Measurements from ENCODE around the gene DAAM1.

The DAAM1 gene

DNA sequence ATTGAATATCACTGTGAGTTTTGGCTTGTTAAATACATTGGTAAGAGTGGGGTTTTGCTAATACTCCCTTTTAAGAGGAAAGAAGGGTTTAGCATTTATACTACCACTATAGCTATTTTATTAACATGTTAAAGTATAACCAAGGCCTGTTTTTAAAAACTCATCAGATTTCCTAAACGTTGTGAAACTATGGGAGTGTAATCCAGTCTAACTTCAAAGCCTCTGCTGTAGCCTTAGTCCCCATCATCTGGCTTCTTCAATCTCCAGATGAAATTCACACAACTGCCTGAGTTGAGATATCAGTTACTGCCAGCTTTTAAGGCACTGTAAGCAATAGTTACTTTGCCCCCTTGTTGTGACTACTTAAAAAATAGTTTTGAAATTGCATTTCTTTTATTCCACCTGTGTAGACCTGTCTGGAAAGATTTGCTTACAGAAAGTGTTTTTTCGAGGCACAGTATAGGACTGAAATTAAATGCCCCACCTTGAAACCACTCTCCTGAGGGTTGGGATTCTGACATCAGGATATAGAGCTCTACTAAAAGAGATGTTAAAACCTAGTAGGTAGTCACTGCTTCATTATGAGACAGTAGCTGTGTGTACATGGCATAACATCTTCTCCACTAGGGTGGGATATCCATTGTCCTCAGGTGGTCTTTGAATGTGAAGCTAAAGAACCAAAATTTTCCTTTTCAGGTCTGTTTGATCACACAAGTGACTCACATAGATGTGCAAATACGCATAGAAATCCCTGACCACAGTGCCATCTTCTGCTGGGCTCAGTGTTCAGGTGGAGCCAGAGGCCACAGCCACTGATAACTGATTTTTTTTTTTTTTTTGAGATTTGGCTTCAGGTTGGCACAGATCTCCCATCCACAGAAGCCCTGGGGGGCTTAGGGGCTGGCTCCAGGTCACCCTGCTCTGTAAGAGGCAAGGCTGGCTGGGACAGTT, 125.5 kb downstream of the DAAM1 start:
- no peak for DNase-seq (ENCODE audit: low read depth, low spot score)

DNA sequence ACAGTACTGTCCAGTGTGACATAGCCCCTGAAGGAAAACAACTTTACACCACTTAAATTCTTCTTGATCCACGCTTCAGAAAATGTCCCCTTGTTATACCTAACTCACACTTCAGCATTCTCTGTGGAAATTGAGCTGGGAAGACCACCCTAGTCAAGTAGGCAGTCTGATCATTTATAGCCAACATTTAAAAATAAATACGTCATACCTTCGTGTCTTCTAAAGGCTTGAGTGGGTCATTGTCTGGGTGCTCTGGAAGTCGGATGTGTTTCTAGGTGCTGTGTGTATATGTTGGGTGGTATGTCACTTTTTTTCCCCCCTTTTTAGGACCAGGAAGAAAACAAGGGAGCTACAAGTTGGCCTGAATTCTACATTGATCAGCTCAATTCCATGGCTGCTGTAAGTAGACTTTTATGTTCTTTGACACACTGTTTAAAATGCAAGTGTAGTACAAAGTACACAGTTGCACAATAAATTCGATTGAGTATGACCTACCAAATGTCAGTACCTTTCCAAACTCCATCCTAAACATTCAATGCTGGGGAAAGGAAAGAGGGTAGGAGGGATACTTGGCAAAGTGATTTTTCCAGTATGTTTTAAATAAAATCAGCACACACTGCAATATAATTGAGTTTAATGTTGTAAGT, 126.6 kb downstream of the DAAM1 start:
- no peak for DNase-seq (ENCODE audit: low read depth, low spot score)

DNA sequence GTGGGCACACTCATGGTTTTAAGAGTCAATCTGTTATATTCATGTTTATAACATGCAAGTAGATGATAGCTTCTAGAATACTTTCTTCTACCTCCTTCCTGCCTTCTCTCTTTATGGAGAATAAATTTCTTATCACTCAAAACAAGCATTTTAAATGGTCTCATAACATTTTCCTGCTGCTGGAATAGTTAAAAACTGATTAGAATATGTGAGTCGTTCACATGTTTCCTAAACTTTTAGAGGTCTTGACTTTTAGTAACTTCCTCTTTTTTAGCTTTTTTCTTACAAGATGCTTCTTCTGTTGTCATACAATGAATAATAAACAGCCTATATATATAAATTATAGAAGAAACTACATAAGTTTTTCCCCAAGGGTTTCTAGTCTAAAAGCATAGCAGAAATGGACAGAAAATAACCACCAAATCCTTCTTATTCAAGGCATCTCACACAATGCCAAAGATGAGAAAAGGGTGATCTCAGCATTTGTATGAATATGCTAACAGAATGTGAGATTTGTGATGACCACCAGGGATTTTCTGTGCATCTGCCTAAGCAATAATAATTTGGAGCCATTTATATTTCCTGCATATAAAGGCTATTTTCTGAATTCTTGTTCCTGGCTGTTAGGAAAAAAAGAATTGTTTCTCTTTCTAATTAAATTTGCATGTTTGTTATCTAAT, 127.8 kb downstream of the DAAM1 start:
- no peak for DNase-seq (ENCODE audit: low read depth, low spot score)

DNA sequence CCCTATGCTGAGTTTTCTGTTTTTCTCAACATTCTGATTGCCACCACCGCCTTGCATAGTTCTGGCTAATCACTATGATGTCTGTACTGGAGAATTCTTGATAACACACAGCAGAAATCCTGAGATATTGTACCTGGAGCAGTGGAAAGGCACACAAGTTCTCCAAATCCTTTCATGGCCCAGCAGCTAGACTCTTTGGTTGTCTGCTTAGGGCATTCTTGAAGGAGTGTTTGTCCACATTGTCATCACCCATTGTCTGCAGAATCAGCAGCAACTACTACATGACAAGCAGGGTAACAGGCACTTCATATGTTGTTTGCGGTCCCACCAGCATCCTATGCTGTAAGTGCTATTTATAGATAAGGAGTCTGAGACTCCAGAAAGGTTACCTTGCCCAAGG, 128.9 kb downstream of the DAAM1 start:
- DNase-seq (ENCODE audit: low read depth, low spot score): no peak

DNA sequence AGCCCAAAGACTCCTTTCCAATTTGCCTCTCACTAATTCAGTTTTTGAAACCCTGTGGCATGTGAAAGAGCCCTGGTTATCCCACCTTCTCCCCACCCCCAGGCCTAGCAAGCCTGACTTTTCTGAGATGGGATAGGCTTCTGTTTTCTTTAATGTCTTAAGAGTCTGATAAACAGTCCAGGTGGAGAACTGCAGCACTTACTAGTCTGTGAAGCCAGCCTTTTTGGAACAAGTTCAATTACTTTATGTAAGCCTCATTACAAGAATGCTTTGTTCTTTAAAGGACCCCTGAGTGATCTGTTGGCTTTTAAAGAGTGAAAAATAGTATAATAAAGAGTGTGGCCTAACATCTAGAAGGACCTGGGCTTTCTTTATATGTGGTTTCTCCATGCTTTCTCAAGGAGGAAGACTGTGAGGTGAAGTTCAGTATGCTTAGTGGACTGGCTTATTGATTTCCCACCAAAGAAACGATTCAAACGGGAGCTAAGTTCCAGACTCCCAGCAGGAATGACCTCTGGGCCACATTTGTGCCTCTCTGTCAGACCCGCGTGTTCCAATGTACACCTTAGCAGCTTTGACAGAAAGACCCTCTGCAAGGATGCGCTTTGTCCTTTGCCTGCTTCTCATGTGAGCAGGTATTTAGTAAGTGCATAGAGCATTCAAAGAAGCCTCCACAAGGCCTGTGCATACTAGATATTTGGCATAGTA, 129.5 kb downstream of the DAAM1 start:
- DNase-seq (ENCODE audit: low read depth, low spot score): no peak

DNA sequence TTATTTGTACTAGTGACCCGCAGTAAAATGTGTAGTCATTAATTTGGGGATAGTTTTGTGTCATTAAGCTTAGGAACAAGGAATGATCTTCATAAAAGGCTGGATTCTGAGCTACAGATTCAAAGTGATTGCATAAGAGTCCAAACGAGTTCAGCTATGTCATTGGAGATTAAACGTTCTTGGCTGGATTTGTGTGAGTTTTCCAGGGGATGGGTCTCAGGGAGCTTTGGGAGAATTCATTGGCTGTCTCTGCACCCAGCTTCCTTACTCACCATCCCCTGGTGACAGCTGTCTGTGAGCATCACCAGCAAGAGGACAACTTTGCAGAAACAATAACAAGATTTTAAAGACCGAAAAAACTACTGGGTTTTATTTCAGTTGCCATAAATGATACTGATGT, 130.4 kb downstream of the DAAM1 start:
- DNase-seq (ENCODE audit: low read depth, low spot score): no peak

DNA sequence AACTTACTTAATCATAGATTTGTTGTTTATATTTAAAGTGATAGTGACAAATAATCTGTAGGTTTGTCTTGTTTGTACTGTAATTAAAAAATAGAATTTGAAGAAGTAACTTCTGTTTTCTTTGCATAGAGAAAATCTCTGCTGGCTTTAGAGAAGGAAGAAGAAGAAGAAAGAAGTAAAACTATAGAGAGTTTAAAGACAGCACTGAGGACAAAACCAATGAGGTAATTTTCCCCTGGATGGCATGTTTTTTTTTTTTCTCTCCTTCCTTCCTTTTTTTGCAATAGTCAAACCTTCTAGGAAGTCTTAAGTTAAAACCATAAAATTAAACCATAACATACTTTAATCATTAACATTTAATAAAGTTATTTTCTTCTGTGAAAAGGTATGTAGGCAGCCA, 131.9 kb downstream of the DAAM1 start:
- DNase-seq (ENCODE audit: low read depth, low spot score): no peak

DNA sequence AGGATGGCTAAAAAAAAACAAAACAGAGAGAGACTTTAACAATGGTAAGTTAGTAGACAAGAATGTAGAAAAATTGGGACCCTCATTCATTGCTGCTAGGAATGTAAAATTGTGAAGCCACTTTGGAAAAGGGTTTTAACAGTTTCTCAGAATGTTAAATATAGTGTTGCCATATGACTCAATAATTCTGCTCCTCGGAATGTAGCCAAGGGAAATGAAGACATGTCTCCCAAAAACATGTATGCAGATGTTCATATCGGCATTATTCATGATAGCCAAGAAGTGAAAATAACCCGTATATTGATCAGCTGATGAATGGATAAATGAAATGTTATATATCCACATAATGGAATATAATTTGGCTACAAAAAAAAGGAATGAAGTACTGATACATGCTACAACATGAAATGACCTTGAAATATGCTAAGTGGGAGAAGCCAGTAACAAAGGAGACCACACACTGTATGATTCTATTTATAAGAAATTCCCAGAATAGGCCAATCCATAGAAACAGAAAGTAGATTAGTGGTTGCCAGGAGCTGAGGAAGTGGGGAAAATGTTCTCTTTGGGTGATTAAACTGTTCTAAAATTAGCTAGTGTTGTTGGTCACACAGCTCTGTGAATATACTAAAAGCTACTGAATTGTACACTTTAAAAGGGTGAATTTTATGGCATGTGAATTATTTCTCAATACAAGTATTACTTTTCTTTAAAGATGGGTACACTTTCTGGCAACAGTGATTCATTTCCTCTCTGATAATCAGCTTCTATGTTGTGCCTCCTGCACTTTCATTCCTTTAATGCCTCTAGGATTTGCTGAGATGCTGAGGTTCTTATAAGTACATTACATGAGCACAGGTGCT, 132.5 kb downstream of the DAAM1 start:
- no peak for DNase-seq (ENCODE audit: low read depth, low spot score)

DNA sequence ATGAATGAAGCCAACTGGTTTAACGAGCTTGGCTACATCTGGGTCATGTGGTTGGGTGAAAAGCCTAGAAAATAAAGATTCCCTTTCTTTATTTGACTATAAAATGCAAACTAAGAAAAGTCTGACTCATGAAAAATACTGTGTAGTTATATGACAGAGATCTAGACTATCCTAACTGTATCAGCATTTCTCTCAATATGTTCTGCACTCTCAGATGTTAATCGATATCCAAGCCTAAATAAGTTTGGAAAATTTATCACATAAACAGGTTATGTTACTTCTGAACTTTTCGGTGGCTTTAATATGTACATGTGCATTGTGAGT, 133.1 kb downstream of the DAAM1 start:
- DNase-seq (ENCODE audit: low read depth, low spot score): no peak

DNA sequence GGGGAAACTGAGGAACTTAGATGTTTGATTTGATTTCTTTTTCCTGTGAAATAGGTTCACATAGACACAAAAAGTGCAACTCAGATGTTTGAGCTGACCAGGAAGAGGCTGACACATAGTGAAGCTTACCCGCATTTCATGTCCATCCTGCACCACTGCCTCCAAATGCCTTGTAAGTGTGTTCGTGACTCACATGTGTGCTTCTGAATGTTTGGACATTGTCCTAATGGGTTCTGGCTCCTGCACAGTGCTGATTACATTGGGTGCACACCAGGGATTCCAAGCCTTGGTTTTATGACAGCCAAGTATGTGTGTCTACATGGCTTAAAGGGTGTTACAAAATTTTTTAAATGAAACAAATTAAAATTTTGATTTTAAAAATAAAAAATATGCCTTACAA, 137.4 kb downstream of the DAAM1 start:
- no peak for DNase-seq (ENCODE audit: low read depth, low spot score)

DNA sequence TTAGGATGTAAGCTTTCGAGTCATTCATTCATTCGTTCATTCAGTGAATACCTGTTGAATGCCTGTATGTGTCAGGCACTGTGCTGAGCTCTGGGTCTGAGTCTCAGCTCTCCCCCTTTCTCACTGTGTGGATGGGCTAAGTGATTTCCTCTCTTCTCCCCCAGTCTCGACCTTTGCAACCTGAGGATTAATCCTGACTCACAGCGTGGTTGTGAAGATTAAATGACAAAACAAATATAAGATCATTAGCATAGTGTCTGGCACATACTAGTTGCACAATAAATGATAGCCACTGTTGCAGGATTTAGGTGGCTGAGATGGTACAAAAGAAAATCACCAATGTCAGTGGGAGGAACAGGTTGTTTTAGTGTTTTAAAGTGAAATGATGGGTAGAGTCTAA, 140.0 kb downstream of the DAAM1 start:
- no peak for DNase-seq (ENCODE audit: low read depth, low spot score)

DNA sequence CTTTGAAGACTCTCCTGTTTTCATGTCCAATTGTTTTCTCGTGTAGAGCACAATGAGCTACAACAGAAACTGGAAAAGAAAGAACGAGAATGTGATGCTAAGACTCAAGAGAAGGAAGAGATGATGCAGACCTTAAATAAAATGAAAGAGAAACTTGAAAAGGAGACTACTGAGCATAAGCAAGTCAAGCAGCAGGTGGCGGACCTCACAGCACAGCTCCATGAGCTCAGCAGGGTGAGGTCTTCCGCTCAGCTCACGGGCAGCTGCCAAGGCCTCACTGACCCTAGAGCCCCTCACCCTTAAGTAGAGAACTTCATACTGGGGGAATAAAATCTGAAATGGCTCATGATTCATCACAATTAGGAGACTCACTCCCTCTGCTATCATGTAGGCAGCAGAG, 142.0 kb downstream of the DAAM1 start:
- no peak for DNase-seq (ENCODE audit: low read depth, low spot score)

DNA sequence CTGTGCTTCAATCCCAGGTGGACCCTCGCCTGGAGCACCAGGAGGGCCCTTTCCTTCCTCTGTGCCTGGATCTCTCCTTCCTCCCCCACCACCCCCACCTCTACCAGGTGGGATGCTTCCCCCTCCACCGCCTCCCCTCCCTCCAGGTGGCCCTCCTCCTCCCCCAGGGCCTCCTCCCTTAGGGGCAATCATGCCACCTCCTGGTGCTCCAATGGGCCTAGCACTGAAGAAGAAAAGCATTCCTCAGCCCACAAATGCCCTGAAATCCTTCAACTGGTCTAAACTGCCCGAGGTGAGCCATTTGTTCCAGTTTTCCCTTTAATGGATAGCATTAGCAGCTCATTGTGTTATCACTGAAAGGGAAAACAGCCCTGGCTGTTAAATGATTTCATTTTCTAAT, 142.8 kb downstream of the DAAM1 start:
- DNase-seq (ENCODE audit: low read depth, low spot score): no peak

DNA sequence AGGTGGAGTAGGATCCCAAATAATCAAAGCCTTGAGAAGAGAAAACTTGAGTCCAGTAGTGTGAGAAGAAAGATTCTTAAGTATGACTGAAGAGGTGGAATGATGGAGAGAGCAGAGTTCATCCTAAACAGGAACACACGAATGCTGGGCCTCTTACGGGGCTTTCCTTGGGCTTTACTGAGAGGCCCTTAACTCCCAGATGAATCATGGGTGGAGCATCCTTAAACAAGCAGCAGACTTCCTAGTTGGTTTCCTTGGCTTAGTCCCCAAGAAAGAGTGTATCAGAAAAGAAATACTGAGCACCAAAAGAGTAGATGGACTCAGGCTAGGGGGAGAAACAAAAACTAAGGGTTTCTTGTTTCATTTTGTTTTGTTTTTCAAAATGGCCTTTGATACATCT, 144.3 kb downstream of the DAAM1 start:
- DNase-seq (ENCODE audit: low read depth, low spot score): no peak

DNA sequence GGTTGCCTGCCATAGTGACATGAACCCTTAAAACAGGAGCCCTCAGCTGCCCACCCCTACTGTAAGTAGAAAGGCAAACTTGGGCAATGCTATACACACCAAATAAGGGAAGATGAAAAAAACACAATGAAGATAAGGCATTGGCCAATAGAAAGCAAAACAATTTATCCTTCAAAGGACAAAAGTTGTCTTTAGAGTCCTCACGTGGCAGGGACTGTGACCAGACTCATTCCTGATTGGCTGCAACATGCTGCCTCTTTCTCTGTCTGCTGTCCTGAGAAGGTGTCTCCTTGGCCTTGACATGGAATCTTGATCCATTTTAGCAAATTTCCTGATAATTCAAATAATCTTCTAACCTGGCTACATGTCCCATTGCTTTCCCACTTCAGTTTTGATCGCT, 144.8 kb downstream of the DAAM1 start:
- no peak for DNase-seq (ENCODE audit: low read depth, low spot score)

DNA sequence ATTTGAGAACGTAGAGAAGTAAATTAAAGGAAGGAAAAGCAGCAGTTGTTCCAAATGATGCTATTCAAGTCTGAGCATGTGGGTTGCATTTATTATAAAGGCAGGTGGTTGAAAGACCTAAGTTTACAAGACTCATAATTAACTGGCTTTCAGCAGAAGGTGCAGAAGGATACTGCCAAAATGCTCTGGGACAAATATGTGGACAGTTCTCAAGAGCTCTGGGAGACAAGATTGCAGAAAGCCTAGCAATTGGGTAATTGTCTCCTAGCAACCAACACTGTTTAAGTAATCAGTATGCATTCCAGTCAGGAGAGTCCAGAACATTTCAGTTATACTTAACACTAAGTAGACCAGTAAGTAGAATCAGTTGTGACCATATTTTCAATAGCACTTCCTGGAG, 145.2 kb downstream of the DAAM1 start:
- DNase-seq (ENCODE audit: low read depth, low spot score): no peak

DNA sequence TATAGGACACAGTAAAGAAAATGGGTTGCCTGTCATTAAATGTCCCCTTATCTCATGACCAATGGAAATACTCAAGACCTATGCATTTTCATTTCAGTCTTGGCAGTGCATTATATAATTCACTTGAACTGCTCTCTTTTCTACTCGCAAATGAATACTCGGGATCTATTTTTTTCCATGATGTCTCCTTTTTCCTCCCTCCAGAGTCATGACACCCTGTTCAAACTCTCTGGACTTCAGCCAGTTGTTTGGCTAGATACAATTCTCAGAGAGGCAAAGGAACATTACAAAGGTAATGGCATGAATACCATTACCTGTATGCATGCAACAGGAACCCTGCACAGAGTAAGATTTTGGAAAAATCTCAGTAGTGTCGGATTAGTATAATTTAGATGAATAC, 145.8 kb downstream of the DAAM1 start:
- DNase-seq (ENCODE audit: low read depth, low spot score): no peak

DNA sequence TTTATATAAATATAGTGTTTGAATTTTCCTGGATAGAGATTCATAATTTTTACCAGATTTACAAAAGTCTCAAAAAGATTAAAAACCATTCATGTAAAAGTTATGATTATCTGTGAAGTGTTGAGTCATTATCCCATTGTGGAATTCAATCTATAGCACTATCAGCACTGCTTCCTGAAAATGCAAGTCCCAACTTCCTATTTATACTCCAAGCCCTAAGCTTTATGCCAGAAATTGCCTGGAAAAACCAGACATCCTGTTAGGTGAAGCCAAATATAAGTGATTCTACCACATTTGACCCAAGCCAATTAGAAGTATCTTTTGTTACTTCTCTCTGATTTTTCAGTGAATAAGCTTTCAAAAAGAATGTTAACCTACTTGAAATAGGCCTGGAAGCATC, 147.6 kb downstream of the DAAM1 start:
- DNase-seq (ENCODE audit: low read depth, low spot score): no peak

DNA sequence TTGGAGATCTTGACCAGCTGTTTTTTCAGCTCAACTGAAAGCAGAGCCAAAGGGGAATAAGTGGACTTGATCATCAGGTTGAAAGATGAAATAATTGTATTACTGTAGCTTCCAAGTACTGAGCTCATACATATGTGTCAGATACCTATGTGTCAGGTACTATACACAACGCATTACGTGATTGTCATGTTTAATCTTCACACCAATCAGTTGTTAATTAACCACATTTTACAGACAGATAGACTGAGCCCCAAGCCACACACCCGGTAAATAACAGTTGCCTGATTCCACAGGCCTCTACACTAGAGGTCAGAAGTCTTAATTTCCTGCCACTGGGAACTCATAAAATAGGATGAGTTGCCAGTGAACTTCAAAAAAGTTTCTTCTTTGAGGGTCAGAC, 148.2 kb downstream of the DAAM1 start:
- DNase-seq (ENCODE audit: low read depth, low spot score): no peak

DNA sequence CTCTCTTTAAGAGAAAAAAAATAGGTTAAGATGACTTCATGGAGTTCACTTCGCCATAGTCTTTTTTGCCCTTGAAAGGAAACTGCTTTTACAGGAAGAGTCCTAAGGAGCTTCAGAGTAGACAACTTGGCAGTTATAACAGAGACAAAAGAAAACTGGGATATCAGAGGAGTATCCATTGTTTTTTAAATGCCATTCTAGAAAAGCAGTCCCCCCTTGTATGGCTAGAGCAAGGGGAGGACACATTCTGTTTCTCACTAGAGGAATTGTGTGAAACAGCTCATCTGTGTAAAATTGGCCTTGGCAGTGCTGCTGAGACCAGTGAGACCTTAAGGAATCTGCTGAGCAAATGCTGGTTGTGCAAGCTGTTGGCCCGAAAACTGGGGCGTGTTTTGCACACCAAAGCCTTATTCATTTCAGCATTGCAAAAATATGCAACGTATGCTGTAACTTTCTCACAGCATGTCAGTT, 148.7 kb downstream of the DAAM1 start:
- DNase-seq (ENCODE audit: low read depth, low spot score): no peak

DNA sequence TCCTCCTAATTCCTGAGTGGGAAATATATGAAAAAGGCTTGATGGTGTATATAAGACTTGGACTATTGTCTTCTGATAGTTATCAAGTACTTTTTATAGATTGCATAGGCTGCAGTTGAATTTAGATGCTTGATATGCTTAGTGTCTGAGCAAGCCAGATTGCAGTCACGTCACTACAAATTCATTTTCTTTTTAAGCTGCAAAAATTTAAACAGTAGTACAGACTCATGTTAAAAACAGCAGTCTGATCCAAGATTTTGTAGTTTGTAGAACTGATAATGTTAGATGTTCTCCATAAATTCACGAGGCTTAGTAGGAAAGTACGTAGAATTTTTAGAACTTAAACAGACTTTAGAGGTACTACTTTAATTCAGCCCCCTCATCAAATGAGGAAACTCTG, 150.3 kb downstream of the DAAM1 start:
- no peak for DNase-seq (ENCODE audit: low read depth, low spot score)

Data from activated naive CD8-positive, alpha-beta T cell treated with anti-CD3 and anti-CD28 coated beads, Interleukin-2, amount 50 U/mL, for 16 hours (primary cell).